ENCODE results near the gene SKI.
"Not testable (repeated sequence)": the region's sequence is repeated elsewhere in the genome, so short reads cannot be mapped to it uniquely, and the experiment has no call there.

Gene SKI

GRCh38 chr1:2234762-2235113 is 6.6 kb downstream of the SKI start:
- no peak for DNase-seq
- in situ Hi-C loops (cut with HindIII; ENCODE audit: low pct_ligation_motif_present, low pct_unique_long_range_greater_than_20kb, low sequenced_read_pairs), result no loop called here

GRCh38 chr1:2235300-2235998 is 7.3 kb downstream of the SKI start:
- DNase-seq, result no peak
- in situ Hi-C loops (cut with HindIII; ENCODE audit: low pct_ligation_motif_present, low pct_unique_long_range_greater_than_20kb, low sequenced_read_pairs), result no loop called here

- in situ Hi-C loops (cut with HindIII; ENCODE audit: low pct_ligation_motif_present, low pct_unique_long_range_greater_than_20kb, low sequenced_read_pairs), result no loop called here
- no peak for DNase-seq
Observed at GRCh38 chr1:2236695-2237677, 8.9 kb downstream of the SKI start.

- peak; percentile 20 for DNase-seq
- in situ Hi-C loops (cut with HindIII; ENCODE audit: low pct_ligation_motif_present, low pct_unique_long_range_greater_than_20kb, low sequenced_read_pairs), result no loop called here
Observed at GRCh38 chr1:2237773-2238172, 9.7 kb downstream of the SKI start.

- DNase-seq, result no peak
- in situ Hi-C loops (cut with HindIII; ENCODE audit: low pct_ligation_motif_present, low pct_unique_long_range_greater_than_20kb, low sequenced_read_pairs), result no loop called here
Observed at GRCh38 chr1:2238361-2239012, 10.4 kb downstream of the SKI start.

GRCh38 chr1:2239013-2239370 is 10.9 kb downstream of the SKI start:
- no peak for DNase-seq
- in situ Hi-C loops (cut with HindIII; ENCODE audit: low pct_ligation_motif_present, low pct_unique_long_range_greater_than_20kb, low sequenced_read_pairs), result no loop called here

- no peak for DNase-seq
- in situ Hi-C loops (cut with HindIII; ENCODE audit: low pct_ligation_motif_present, low pct_unique_long_range_greater_than_20kb, low sequenced_read_pairs), result no loop called here
Observed at GRCh38 chr1:2239384-2239985, 11.4 kb downstream of the SKI start.

GRCh38 chr1:2240270-2241156 is 12.4 kb downstream of the SKI start:
- no peak for DNase-seq
- in situ Hi-C loops (cut with HindIII; ENCODE audit: low pct_ligation_motif_present, low pct_unique_long_range_greater_than_20kb, low sequenced_read_pairs), result no loop called here

- in situ Hi-C loops (cut with HindIII; ENCODE audit: low pct_ligation_motif_present, low pct_unique_long_range_greater_than_20kb, low sequenced_read_pairs), result no loop called here
- DNase-seq, result no peak
Observed at GRCh38 chr1:2241820-2242219, 13.7 kb downstream of the SKI start.

GRCh38 chr1:2242814-2243725 is 15.0 kb downstream of the SKI start:
- DNase-seq, result no peak
- in situ Hi-C loops (cut with HindIII; ENCODE audit: low pct_ligation_motif_present, low pct_unique_long_range_greater_than_20kb, low sequenced_read_pairs), result no loop called here

- in situ Hi-C loops (cut with HindIII; ENCODE audit: low pct_ligation_motif_present, low pct_unique_long_range_greater_than_20kb, low sequenced_read_pairs); DNase-seq: not testable (repeated sequence)
Observed at GRCh38 chr1:2247045-2247394, 18.9 kb downstream of the SKI start.

- DNase-seq, result no peak
- in situ Hi-C loops (cut with HindIII; ENCODE audit: low pct_ligation_motif_present, low pct_unique_long_range_greater_than_20kb, low sequenced_read_pairs), result no loop called here
Observed at GRCh38 chr1:2247760-2248126, 19.6 kb downstream of the SKI start.

GRCh38 chr1:2248127-2248826 is 20.2 kb downstream of the SKI start:
- DNase-seq, result no peak
- in situ Hi-C loops (cut with HindIII; ENCODE audit: low pct_ligation_motif_present, low pct_unique_long_range_greater_than_20kb, low sequenced_read_pairs), result no loop called here

- no peak for DNase-seq
- in situ Hi-C loops (cut with HindIII; ENCODE audit: low pct_ligation_motif_present, low pct_unique_long_range_greater_than_20kb, low sequenced_read_pairs), result no loop called here
Observed at GRCh38 chr1:2248854-2249558, 20.9 kb downstream of the SKI start.

GRCh38 chr1:2249559-2249906 is 21.4 kb downstream of the SKI start:
- no peak for DNase-seq
- in situ Hi-C loops (cut with HindIII; ENCODE audit: low pct_ligation_motif_present, low pct_unique_long_range_greater_than_20kb, low sequenced_read_pairs), result no loop called here

GRCh38 chr1:2250721-2251281 is 22.7 kb downstream of the SKI start:
- no peak for DNase-seq

More at GRCh38 chr1:2250721-2251281, 22.7 kb downstream of the SKI start:
- in situ Hi-C loops (cut with HindIII; ENCODE audit: low pct_ligation_motif_present, low pct_unique_long_range_greater_than_20kb, low sequenced_read_pairs), result no loop called here

Measured in ACHN (cell line).